SK-N-MC (cell line): ENCODE results near the gene FZD1.

Source experiments
- DNase-seq: peaks from one replicate; pipeline ENCODE4 v3.0.0-alpha.2; 2011; ENCODE audit warnings: low read depth, low spot score
- H3K27ac ChIP-seq: fragments of 200-600 bp; sonication (generic); 2 replicates; pipeline ENCODE4 v1.5.1; 2016; ENCODE audit warnings: mixed run types
- H3K36me3 ChIP-seq: fragments of 200-600 bp; sonication (generic); 2 replicates; pipeline ENCODE4 v1.6.1; 2017; ENCODE audit warnings: antibody characterized with exemption, low read length, mixed read lengths; ENCODE audit not compliant: insufficient read depth
- H3K4me3 ChIP-seq: fragments of 200-600 bp; sonication (generic); 2 replicates; pipeline ENCODE4 v1.5.1; 2016
- H3K9ac ChIP-seq: fragments of 200-600 bp; sonication (generic); 2 replicates; pipeline ENCODE4 v1.8.0; 2017; ENCODE audit warnings: mixed run types, mixed read lengths; ENCODE audit not compliant: insufficient read length
- H3K9me3 ChIP-seq: fragments of 200-600 bp; sonication (generic); 2 replicates; pipeline ENCODE4 v1.6.1; 2017; ENCODE audit warnings: low read depth, mild to moderate bottlenecking, antibody characterized with exemption, low read length, moderate library complexity, mixed read lengths
- EZH2 ChIP-seq: fragments of 200-600 bp; sonication (generic); IDR thresholded peaks from one replicate; pipeline ENCODE4 v1.6.1; 2017; ENCODE audit warnings: antibody characterized with exemption
- FOXP2 ChIP-seq: optimal IDR thresholded peaks from 2 replicates; pipeline ENCODE3; 2011; ENCODE audit warnings: mild to moderate bottlenecking, moderate library complexity; ENCODE audit not compliant: insufficient read depth; ENCODE audit errors: extremely low read length, control extremely low read depth
- POLR2AphosphoS5 ChIP-seq: IDR thresholded peaks from 2 replicates; pipeline ENCODE4 v1.6.1; 2012; ENCODE audit warnings: mild to moderate bottlenecking, low read depth, low read length, borderline replicate concordance

FZD1 gene

GRCh38 chr7:91250706-91251105, 13.5 kb upstream of the FZD1 start:
- DNase-seq: no peak
- no peaks in the 10 kb centered on the region for H3K36me3 ChIP-seq
- H3K27ac ChIP-seq: no peak overlapping the region
- no peaks in the 10 kb centered on the region for H3K9me3 ChIP-seq
- TF ChIP-seq EZH2: no peak
- TF ChIP-seq POLR2AphosphoS5: no peak
- no peak for TF ChIP-seq FOXP2
- H3K9ac ChIP-seq: no peak overlapping the region
- H3K4me3 ChIP-seq: no peak overlapping the region

- TF ChIP-seq POLR2AphosphoS5 (no peak), FOXP2 (no peak), EZH2 (no peak)
- Histone ChIP-seq H3K9me3 (no peaks in the 10 kb centered on the region), H3K27ac (no peak overlapping the region), H3K4me3 (no peak overlapping the region), H3K9ac (no peak overlapping the region), H3K36me3 (no peaks in the 10 kb centered on the region)
- DNase-seq: no peak
Observed at GRCh38 chr7:91251877-91252276, 12.4 kb upstream of the FZD1 start.

- peak overlapping the region; percentile 96 for H3K27ac ChIP-seq
- H3K9ac ChIP-seq: peak overlapping the region; percentile 82
- no peaks in the 10 kb centered on the region for H3K9me3 ChIP-seq
- H3K36me3 ChIP-seq: peaks cover 28% of the 10 kb centered on the region
- no peak for DNase-seq
- H3K4me3 ChIP-seq: peak overlapping the region; percentile 92
- TF ChIP-seq FOXP2 (peak; percentile 68), EZH2 (no peak), POLR2AphosphoS5 (0 out of 2 replicates have a peak, but pooled peaks have one; percentile 19)
Observed at GRCh38 chr7:91263384-91264045, 718 bp upstream of the FZD1 start.

GRCh38 chr7:91264924-91265681, 870 bp downstream of the FZD1 start:
- H3K36me3 ChIP-seq: peaks cover 33% of the 10 kb centered on the region
- H3K9ac ChIP-seq: peak overlapping the region; percentile 87
- no peak for DNase-seq
- no peaks in the 10 kb centered on the region for H3K9me3 ChIP-seq
- H3K27ac ChIP-seq: peak overlapping the region; percentile 82
- peak overlapping the region; percentile 92 for H3K4me3 ChIP-seq
- TF ChIP-seq EZH2 (no peak), POLR2AphosphoS5 (peak; percentile 25; the same call in 1 of the 2 replicates), FOXP2 (no peak)

GRCh38 chr7:91265693-91266066, 1.4 kb downstream of the FZD1 start:
- peak overlapping the region; percentile 92 for H3K4me3 ChIP-seq
- H3K36me3 ChIP-seq: peaks cover 33% of the 10 kb centered on the region
- no peak for TF ChIP-seq EZH2
- no peak for TF ChIP-seq FOXP2
- TF ChIP-seq POLR2AphosphoS5: no peak
- DNase-seq: no peak
- peak overlapping the region; percentile 87 for H3K9ac ChIP-seq
- no peaks in the 10 kb centered on the region for H3K9me3 ChIP-seq
- H3K27ac ChIP-seq: no peak overlapping the region

- TF ChIP-seq EZH2 (no peak), POLR2AphosphoS5 (peak; percentile 21; the same call in 1 of the 2 replicates)
- Histone ChIP-seq H3K27ac (no peak overlapping the region), H3K36me3 (peaks cover 33% of the 10 kb centered on the region), H3K9ac (peak overlapping the region; percentile 87), H3K9me3 (no peaks in the 10 kb centered on the region), H3K4me3 (peak overlapping the region; percentile 92)
- no peak for DNase-seq
Observed at GRCh38 chr7:91266067-91266688, 1.9 kb downstream of the FZD1 start.

- TF ChIP-seq EZH2 (no peak), FOXP2 (no peak)
- peak overlapping the region; percentile 92 for H3K4me3 ChIP-seq
- no peaks in the 10 kb centered on the region for H3K9me3 ChIP-seq
- DNase-seq: no peak
- H3K9ac ChIP-seq: peak overlapping the region; percentile 87
- H3K36me3 ChIP-seq: peaks cover 33% of the 10 kb centered on the region
- H3K27ac ChIP-seq: 0 out of 2 replicates have a peak overlapping the region, but pooled peaks have one; percentile 23
Observed at GRCh38 chr7:91266689-91267090, 2.5 kb downstream of the FZD1 start.

- TF ChIP-seq FOXP2: no peak
- no peak for TF ChIP-seq EZH2
- no peak for TF ChIP-seq POLR2AphosphoS5
- Histone ChIP-seq H3K36me3 (peaks cover 33% of the 10 kb centered on the region), H3K9ac (peak overlapping the region; percentile 87), H3K4me3 (peak overlapping the region; percentile 92), H3K27ac (no peak overlapping the region), H3K9me3 (no peaks in the 10 kb centered on the region)
- DNase-seq: no peak
Observed at GRCh38 chr7:91267171-91267955, 3.1 kb downstream of the FZD1 start.
